Heart right ventricle (tissue), 16 donors: Measurements from ENCODE around the gene FAM13A. TPM values are rescaled to one million over a fixed set of nuclear protein-coding genes. Genes with fewer than 3 reads are reported as not detected.

Source experiments
- ATAC-seq, 8 donors: fragments of 200-7000 bp; cut with Tn5 transposase; one replicate each; pipeline ENCODE4 v1.9.1; 2020; ENCODE audit warnings: mild to moderate bottlenecking in 8 of 8, moderate library complexity in 8 of 8, moderate number of reproducible peaks in 1 of 8
- DNase-seq, 2 donors: peaks; one replicate each; pipeline ENCODE4 v3.0.0-alpha.2; 2020
- H3K27ac ChIP-seq, 10 donors: fragments of 200-600 bp; sonication (generic) in 2 of 10; one replicate each; pipeline versions ENCODE4 v1.5.0 to v1.8.0; 2020 to 2022; ENCODE audit warnings: mild to moderate bottlenecking in 3 of 10
- H3K27me3 ChIP-seq, 7 donors: fragments of 200-600 bp; one replicate each; pipeline ENCODE4 v1.8.0; 2021 to 2022; ENCODE audit warnings: mild to moderate bottlenecking in 2 of 7
- H3K36me3 ChIP-seq, 9 donors: fragments of 200-600 bp; sonication (generic) in 1 of 9; one replicate each; pipeline versions ENCODE4 v1.5.0 to v1.8.0; 2020 to 2022; ENCODE audit warnings: mild to moderate bottlenecking in 2 of 9
- H3K4me1 ChIP-seq, 9 donors: fragments of 200-600 bp; sonication (generic) in 1 of 9; one replicate each; pipeline versions ENCODE4 v1.5.0 to v1.8.0; 2020 to 2022; ENCODE audit warnings: mild to moderate bottlenecking in 4 of 9
- H3K4me3 ChIP-seq, 10 donors: fragments of 200-600 bp; sonication (generic) in 2 of 10; one replicate each; pipeline versions ENCODE4 v1.5.0 to v1.8.0; 2020 to 2022; ENCODE audit warnings: mild to moderate bottlenecking in 7 of 10, moderate library complexity in 2 of 10
- H3K9me3 ChIP-seq, 11 donors: fragments of 200-600 bp in 10 of 11; sonication (generic) in 2 of 11; one replicate each; pipeline versions ENCODE4 v1.5.0 to v1.8.0; 2013 to 2022; ENCODE audit warnings: mild to moderate bottlenecking in 2 of 11, control low read depth in 1 of 11, moderate library complexity in 1 of 11
- CTCF ChIP-seq, 9 donors: fragments of 200-600 bp; sonication (generic) in 2 of 9; IDR thresholded peaks; one replicate each; pipeline versions ENCODE4 v1.5.0 to v1.8.0; 2021 to 2022; ENCODE audit warnings: antibody characterized with exemption in 9 of 9, mild to moderate bottlenecking in 5 of 9, moderate library complexity in 1 of 9
- WGBS, 2 donors: extraction: QIAGEN DNeasy Blood & Tissue Kit; methylation state at CpG; one replicate each; pipeline ENCODE4 v1.1.7; 2013; ENCODE audit warnings: inconsistent platforms in 1 of 2; 5-methylcytosine and 5-hydroxymethylcytosine counted together
- intact Hi-C, 10 donors: fragments of 100-400 bp; cut with DNase I; formaldehyde crosslinking; loops; one replicate each; pipeline versions ENCODE4 v1.11.1 to v1.14.2; 2022
- polyA plus RNA-seq, 2 donors: library from polyadenylated mRNA; stranded (reverse); fragments of 200-250 nt; gene quantifications; one replicate each; pipeline ENCODE4 v1.2.3, GENCODE V29; 2013
- total RNA-seq, 10 donors: library from RNA; stranded (reverse); fragmentation: NEBNext Ultra II Directional in 3 of 10; extraction: Animal tissue kit (Norgen Biotek cat#: 25700) in 3 of 10; gene quantifications; one replicate each; pipeline versions ENCODE4 v1.2.1 to v1.2.4, GENCODE V29; 2021 to 2023
- donor health status: Arrhythmogenic right ventricular cardiomyopathy.
- donor health status: ischemic (EF 13 %, LVEDD 7.1; RV severe dilation, severe dysfunction).
- donor health status: healthy with polysubstance abuse.
- donor health status: DM: no; HTN: yes; CAD: no.
- donor health status: DM: no; HTN: no; CAD: no.
- donor health status: ischemic (EF 25% LVEDD 6.9; RV normal size, moderate dysfunction).
- donor health status: ischemic (EF 25% LVEDD 5.7; RV mildly dilated, moderate dysfunction).
- donor health status: healthy.
- donor health status: DM: yes; HTN: yes; CAD: no.
- donor health status: Ischemic cardiomyopathy.
- donor health status: ischemic (EF 35%, LVEDD 5.7; RV mildly dilated, moderate dysfunction).
- donor health status: nonischemic (EF 11% LVEDD 7.7; RV severe dilation, severe dysfunction).
- donor health status: DM: yes; HTN: yes; CAD: no.
- donor health status: PGD.
- donor health status: ischemic (EF 29% LVEDD 5.4; RV normal size, mild dysfunction).
- donor health status: nonischemic (EF 23%, LVEDD 6.1; RV moderate dilation, normal function).

Gene FAM13A
- total and polyA plus RNA-seq, 12 donors, result 2.4 to 18.4 (median 14.1) TPM

- Histone ChIP-seq H3K4me1 (peaks cover 0 to 11% (median 6%) of the 10 kb centered on the region in 9 donors), H3K36me3 (peaks cover 0 to 80% (median 26%) of the 10 kb centered on the region in 9 donors), H3K4me3 (no peak overlapping the region), H3K27ac (peak overlapping the region in 1 of 10 donors; percentile 43), H3K27me3 (no peaks in the 10 kb centered on the region), H3K9me3 (no peaks in the 10 kb centered on the region)
- no peak for DNase-seq
- intact Hi-C loops, result no loop called here
- 89 to 93% methylated on average over 3 of the region's 3 CpGs for WGBS, 2 donors
- peak in 6 of 8 donors; percentile 54 to 94 (median 72) for ATAC-seq
- TF ChIP-seq CTCF (IDR thresholded peaks at IDR 0.05), result no peak
Observed at GRCh38 chr4:88690355-88690754, 366.6 kb downstream of the FAM13A start.

- no peak for TF ChIP-seq CTCF (IDR thresholded peaks at IDR 0.05)
- H3K9me3 ChIP-seq, result no peaks in the 10 kb centered on the region
- H3K27me3 ChIP-seq, result no peaks in the 10 kb centered on the region
- H3K27ac ChIP-seq, result no peak overlapping the region
- H3K4me1 ChIP-seq, result no peaks in the 10 kb centered on the region
- ATAC-seq (no peak), DNase-seq (no peak)
- 95 to 97% methylated on average over 5 of the region's 5 CpGs for WGBS, 2 donors
- intact Hi-C loops, result no loop called here
- H3K36me3 ChIP-seq, result peaks cover 0 to 95% (median 61%) of the 10 kb centered on the region in 9 donors
- H3K4me3 ChIP-seq, result no peak overlapping the region
Observed at GRCh38 chr4:88681209-88681608, 375.8 kb downstream of the FAM13A start.

Other genes starting within 250 kb of the FAM13A start
- 1 to 10 TPM; 1.2 to 2.8 (median 2.0) TPM for gene TIGD2, start 54.3 kb upstream of the FAM13A start, total RNA-seq
- 1 to 10 TPM; 1.2 to 1.3 TPM for gene TIGD2, start 54.3 kb upstream of the FAM13A start, polyA plus RNA-seq